GM21786 (cell line): Measurements from ENCODE around the gene EGFL8.
A peak's percentile ranks its signal among the peaks of the same experiment; 100 is the strongest.
"Not testable (repeated sequence)": the region's sequence is repeated elsewhere in the genome, so short reads cannot be mapped to it uniquely, and the experiment has no call there.

Experiments
- ATAC-seq: cut with Tn5 transposase; IDR thresholded peaks from one replicate; pipeline ENCODE4 v1.9.1; 2021; ENCODE audit not compliant: unreplicated experiment

Gene EGFL8

GRCh38 chr6:32182555-32182981 is 18.2 kb downstream of the EGFL8 start:
- ATAC-seq, result no peak

- no peak for ATAC-seq
Measured at GRCh38 chr6:32183030-32183429, 18.6 kb downstream of the EGFL8 start.

DNA sequence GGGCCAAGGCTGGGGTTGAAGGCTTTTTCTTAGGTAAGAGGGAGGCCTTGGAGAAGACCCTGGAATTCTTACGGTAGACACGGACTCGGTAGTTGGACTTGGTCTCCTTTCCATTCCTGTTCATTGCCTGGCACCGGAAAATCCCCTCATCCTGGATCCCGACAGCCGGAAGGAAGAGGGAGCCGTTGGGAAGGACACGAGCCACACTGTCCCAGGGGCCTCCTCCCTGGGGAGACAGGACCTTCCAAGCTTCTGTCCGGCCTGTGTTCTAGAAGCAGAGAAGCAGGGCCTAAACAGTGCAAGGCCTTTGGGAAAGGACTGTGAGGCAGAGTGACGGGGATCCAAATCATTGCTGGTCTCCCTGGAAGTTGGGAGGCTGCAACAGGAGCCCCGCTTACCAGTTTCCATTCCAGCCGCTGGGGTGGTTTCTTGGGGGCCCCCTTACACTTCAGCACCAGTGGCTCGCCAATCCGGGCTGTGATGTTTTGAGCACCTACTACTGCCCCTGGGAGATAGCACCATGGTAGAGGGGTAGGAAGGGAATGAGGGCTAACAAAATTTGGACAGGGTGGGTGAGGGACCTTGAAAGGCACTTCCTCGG is 19.2 kb downstream of the EGFL8 start:
- no peak for ATAC-seq

- no peak for ATAC-seq
Measured at GRCh38 chr6:32184084-32184640, 19.8 kb downstream of the EGFL8 start, which contains the start of gene AGER. AGER (minus strand) TSS chr6:32184253; CDS start chr6:32184222, 31 bp downstream.

- not testable (repeated sequence) for ATAC-seq
Measured at GRCh38 chr6:32185681-32186131, 21.3 kb downstream of the EGFL8 start.

- ATAC-seq, result not testable (repeated sequence)
Measured at GRCh38 chr6:32186151-32186840, 21.9 kb downstream of the EGFL8 start.

DNA sequence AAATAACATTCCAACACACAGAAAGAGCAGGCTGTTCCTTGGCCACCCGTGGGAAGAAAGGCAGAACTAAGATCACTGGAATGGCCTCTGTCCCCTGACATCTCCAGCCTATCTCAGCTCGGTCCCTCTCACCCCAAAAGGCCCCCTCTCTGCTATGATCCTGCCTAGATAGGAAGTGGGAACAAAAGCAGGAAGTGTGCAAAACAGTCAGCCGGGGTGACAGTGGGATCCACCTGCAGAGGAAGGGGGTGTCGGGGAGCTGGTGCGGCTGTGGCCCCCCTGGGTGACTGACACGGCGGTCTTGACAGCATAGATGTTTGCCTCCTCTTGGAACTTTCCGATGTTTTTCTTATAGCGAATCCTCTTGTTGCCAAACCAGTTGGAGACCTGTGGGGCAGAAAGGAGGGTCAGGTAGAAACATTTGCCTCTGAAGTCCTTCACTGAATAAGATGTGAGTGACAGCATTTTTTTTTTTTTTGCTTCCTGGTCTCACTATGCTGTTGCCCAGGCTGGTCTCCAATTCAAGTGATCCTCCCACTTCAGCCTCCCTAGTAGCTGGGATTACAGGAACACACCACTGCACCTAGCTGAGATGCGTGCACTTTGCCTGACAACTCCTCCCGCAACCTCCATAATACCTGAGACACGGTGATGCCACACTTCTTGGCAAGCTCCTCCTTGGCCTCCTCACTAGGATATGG is 22.8 kb downstream of the EGFL8 start:
- ATAC-seq, result no peak

GRCh38 chr6:32187725-32188380 is 23.5 kb downstream of the EGFL8 start:
- not testable (repeated sequence) for ATAC-seq

DNA sequence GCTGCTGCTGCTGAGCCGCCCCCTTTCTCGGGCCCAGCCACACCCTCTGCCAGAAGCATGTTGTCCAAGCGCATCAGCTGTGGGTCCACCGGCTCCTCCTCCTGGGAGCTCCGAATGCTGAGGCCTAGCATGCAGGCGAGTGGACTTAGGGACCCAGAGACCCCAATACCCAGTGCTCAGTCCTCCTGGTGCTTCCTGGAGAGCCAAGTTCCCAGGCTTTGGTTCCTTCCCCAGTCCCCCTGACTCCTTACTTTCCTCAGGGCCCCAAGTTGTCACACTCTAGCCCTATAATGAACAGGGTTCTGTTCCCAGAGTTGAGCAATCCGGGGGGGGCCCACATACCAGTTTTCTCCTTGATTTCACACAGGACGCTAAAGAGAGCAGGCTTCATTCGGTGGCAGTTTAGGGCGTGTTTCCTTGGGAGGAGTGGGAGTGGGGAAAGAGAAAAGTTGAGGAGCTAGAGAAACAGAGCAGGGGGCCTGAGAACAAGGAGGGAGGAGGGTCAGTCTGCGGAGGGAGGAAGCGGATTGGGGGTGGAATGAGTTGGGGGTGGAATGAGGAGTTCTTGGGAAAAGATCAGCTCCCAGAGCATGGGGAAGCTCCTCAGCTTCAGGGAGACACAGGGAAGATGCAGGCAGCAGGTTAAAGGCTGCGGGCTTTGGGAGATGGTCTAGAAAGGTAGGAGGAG is 24.1 kb downstream of the EGFL8 start:
- ATAC-seq, result no peak

DNA sequence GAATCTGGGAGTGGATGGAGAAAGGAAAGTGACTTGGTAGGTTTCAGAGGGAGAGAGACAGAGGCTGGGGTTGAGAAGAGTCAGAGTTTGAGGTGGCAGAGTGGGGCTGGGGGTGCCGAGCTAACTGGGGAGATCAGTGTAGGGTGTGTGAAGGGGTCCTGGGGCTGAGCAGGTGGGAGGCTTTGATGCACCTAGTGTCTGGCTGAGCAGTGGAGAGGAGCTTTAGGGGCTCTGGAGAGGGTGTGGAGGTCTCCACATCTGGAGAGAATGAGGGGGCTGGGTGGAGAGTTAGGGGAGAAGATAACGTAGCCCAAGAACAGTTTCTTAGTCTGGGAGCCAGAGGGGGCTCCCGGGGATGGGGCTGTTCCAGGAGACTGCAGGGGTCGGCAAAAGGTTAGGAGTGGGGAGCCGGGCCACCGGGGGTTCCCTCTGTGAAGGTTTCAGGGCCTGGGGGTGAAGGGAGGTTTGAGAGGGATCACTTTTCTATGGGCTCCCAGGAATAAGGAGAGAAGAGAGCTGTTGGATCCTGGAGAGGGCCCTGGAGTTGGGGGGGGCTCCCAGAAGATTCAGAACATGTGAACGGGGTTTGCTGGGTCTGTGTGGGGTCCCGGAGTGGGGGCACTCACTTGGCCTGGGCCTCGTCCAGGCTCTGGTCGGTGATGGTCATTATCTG is 24.8 kb downstream of the EGFL8 start:
- no peak for ATAC-seq

DNA sequence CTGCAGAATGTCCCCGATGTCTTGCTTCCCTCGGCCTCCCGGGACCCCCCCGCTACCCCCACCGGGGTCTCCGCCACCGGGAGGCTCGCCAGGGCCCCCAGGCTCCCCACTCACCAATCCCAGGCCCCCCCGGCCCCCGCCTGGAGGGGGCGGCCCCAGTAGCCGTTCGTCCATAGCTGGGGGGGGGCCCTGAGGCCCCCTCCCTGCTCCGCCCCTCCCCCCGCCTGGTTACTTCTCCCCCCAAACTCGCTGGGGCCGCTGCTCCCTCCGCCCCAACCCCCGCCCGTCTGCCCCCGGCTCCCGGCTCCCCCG is 25.3 kb downstream of the EGFL8 start:
- ATAC-seq, result no peak

GRCh38 chr6:32190054-32190851 is 25.9 kb downstream of the EGFL8 start, which contains the start of gene PBX2:
PBX2 (minus strand) TSS chr6:32190202; CDS start chr6:32189915, 287 bp downstream.
- peak; percentile 64 for ATAC-seq

DNA sequence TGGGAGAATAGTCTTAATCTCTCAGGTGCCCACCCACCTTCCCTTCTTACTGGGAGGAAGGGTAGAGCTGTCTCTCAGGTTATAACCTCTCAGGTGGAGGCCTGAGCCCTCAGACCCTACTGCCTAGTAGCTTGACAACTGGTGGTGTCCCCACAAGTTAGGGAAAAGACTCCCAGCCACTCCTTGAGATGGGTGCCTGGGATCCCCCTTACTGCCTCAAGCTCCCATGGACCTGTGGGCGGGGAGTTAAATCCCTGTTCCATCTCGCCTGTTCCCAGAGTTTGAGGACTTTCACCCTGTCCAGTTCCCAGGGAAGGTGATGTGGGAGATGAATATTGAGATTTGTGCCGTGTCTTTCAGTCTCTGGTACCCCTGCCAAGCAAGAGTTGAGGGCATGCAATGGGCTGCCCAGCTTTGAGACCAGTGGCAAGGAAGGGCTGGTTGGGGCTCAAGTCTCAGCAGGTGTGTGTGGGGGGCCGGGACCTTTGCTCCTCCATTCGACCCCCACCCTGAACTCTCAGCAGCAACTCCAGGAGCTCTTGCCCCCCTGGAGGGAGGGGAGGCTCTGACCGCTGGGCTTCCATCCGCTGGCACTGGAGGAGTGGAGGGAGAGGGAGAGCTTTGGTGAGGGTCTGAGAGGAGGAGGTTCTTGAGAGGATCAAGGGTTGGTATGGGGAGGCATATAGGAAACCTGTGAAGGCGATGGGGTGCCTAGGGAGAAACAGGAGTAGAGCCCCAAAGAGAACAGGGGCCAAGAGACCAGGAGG is 26.7 kb downstream of the EGFL8 start:
- no peak for ATAC-seq

GRCh38 chr6:32191696-32192607 is 27.6 kb downstream of the EGFL8 start:
- ATAC-seq, result no peak

- ATAC-seq, result no peak
Measured at GRCh38 chr6:32192608-32193039, 28.2 kb downstream of the EGFL8 start, which contains the start of gene GPSM3. GPSM3 (minus strand) TSS chr6:32192643; CDS start chr6:32192513, 130 bp downstream.

GRCh38 chr6:32193096-32193495 is 28.7 kb downstream of the EGFL8 start:
- ATAC-seq, result not testable (repeated sequence)

DNA sequence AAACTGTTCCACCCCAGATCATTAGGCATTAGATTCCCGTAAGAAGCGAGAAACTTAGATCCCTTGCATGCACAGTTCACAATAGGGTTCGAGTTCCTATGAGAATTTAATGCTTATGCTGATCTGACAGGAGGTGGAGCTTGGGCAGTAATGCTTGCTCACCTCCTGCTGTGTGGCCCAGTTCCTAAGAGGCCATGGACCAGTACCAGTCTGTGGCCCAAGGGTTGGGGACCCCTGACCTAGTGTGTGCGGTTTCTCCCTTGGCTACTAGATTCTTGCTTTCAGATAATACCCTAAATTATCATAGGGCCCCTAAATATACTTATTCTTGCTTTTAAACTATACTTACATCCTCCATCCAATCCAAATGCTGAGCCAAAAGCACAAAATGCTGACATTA is 30.0 kb downstream of the EGFL8 start:
- no peak for ATAC-seq
